A673 (cell line): ENCODE results near the gene OSBPL1A. TPM values are rescaled to one million over a fixed set of nuclear protein-coding genes. Genes with fewer than 3 reads are reported as not detected.
A peak's percentile ranks its signal among the peaks of the same experiment; 100 is the strongest.

Experiments
- BruUV-seq: library from RNA; stranded (reverse); fragments of 400-500 nt; replicated peaks from 2 replicates; lab custom pipeline; 2021; lab: Mats Ljungman, UMichigan
- CTCF ChIA-PET: fragments of 300-600 bp; sonication (Branson Sonifier 250); formaldehyde crosslinking; loops from one replicate; lab custom pipeline; 2022; ENCODE audit warnings: antibody characterized with exemption; lab: Charles Lee
- POLR2A ChIA-PET: fragments of 300-600 bp; sonication (Branson Sonifier 250); formaldehyde crosslinking; loops from one replicate; lab custom pipeline; 2022; ENCODE audit warnings: antibody characterized with exemption; ENCODE audit not compliant: low non-redundant PET; lab: Charles Lee
- DNase-seq: peaks from one replicate; pipeline ENCODE4 v3.0.0-alpha.2; 2015; ENCODE audit warnings: low spot score
- H3K27ac ChIP-seq: fragments of 200-600 bp; sonication (generic); 2 replicates; pipeline ENCODE4 v1.5.1; 2016; ENCODE audit warnings: mixed run types, low read depth, mild to moderate bottlenecking, mixed read lengths, antibody characterized with exemption, low read length; ENCODE audit not compliant: poor library complexity, severe bottlenecking
- H3K27me3 ChIP-seq: fragments of 200-600 bp; sonication (generic); replicated peaks from 2 replicates; pipeline ENCODE4 v1.6.1; 2017; ENCODE audit warnings: mixed run types, low read depth, mild to moderate bottlenecking, mixed read lengths, antibody characterized with exemption, low read length; ENCODE audit not compliant: insufficient read depth, poor library complexity
- H3K36me3 ChIP-seq: fragments of 200-600 bp; sonication (generic); 2 replicates; pipeline ENCODE4 v1.6.1; 2016; ENCODE audit warnings: mixed run types, mild to moderate bottlenecking, mixed read lengths, antibody characterized with exemption, low read length; ENCODE audit not compliant: insufficient read depth, poor library complexity, severe bottlenecking
- H3K4me1 ChIP-seq: fragments of 200-600 bp; sonication (generic); 2 replicates; pipeline ENCODE4 v1.6.1; 2017; ENCODE audit warnings: mixed run types, mild to moderate bottlenecking, mixed read lengths, antibody characterized with exemption, low read length; ENCODE audit not compliant: insufficient read depth, poor library complexity, severe bottlenecking
- H3K4me3 ChIP-seq: fragments of 200-600 bp; sonication (generic); 2 replicates; pipeline ENCODE4 v1.5.1; 2016; ENCODE audit warnings: low read depth, mixed run types, mild to moderate bottlenecking, mixed read lengths, low read length; ENCODE audit not compliant: poor library complexity, severe bottlenecking
- H3K9me3 ChIP-seq: fragments of 200-600 bp; sonication (generic); 2 replicates; pipeline ENCODE4 v1.6.1; 2016; ENCODE audit warnings: mixed run types, low read depth, mild to moderate bottlenecking, mixed read lengths, antibody characterized with exemption, low read length; ENCODE audit not compliant: poor library complexity, severe bottlenecking
- EZH2 ChIP-seq: fragments of 200-600 bp; sonication (generic); IDR thresholded peaks from 2 replicates; pipeline ENCODE4 v1.6.1; 2017; ENCODE audit warnings: borderline replicate concordance, low read depth, mild to moderate bottlenecking, mixed read lengths, antibody characterized with exemption, low read length; ENCODE audit not compliant: poor library complexity, severe bottlenecking
- intact Hi-C: fragments of 100-400 bp; cut with micrococcal nuclease; formaldehyde crosslinking; loops from one replicate; pipeline ENCODE4 v1.10.0; 2022; ENCODE audit not compliant: unreplicated experiment
- total RNA-seq: library from RNA; stranded (reverse); gene quantifications from 2 replicates; pipeline ENCODE4 v1.2.3, GENCODE V29; 2021
- TF ChIP-seq, protein P1 (sequence below): fragments of 300-800, 200-600 bp; sonication (generic); conservative IDR thresholded peaks from 2 replicates; pipeline ENCODE4 v1.5.1; 2017; ENCODE audit warnings: low read depth, mild to moderate bottlenecking, antibody characterized with exemption, low read length, moderate library complexity, mixed read lengths

Gene OSBPL1A
- total RNA-seq, 1 experiment from 2014 or later: 26.1 TPM

DNA sequence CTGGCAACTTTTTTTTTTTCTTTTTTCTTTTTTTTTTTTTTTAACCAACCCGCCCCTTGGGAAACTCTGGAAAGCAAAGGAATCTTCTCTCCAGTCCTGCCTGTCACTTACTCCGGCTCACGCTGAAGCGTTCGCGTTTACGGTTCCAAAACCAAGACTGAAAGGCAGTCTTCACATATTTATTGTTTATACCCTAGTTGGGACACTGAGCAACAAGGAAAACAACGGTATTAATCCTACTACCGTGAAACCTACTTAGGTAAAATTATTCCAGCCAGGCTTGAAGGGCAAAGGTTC is 125.4 kb downstream of the OSBPL1A start:
- no peak for DNase-seq
- Histone ChIP-seq H3K4me3 (peak overlapping the region; percentile 61), H3K27me3 (no peaks in the 10 kb centered on the region), H3K9me3 (no peaks in the 10 kb centered on the region), H3K27ac (no peak overlapping the region), H3K36me3 (no peaks in the 10 kb centered on the region), H3K4me1 (peaks cover 10% of the 10 kb centered on the region)
- ChIA-PET CTCF (interaction anchor here (0.6 to 3.2 kb wide), 2 partner anchors 95 to 526 kb away, joined by 4 to 12 read pairs; no protein-coding TSS in a partner anchor), POLR2A (no interaction called here)
- intact Hi-C loops: no loop called here
- TF ChIP-seq, protein P1, sequence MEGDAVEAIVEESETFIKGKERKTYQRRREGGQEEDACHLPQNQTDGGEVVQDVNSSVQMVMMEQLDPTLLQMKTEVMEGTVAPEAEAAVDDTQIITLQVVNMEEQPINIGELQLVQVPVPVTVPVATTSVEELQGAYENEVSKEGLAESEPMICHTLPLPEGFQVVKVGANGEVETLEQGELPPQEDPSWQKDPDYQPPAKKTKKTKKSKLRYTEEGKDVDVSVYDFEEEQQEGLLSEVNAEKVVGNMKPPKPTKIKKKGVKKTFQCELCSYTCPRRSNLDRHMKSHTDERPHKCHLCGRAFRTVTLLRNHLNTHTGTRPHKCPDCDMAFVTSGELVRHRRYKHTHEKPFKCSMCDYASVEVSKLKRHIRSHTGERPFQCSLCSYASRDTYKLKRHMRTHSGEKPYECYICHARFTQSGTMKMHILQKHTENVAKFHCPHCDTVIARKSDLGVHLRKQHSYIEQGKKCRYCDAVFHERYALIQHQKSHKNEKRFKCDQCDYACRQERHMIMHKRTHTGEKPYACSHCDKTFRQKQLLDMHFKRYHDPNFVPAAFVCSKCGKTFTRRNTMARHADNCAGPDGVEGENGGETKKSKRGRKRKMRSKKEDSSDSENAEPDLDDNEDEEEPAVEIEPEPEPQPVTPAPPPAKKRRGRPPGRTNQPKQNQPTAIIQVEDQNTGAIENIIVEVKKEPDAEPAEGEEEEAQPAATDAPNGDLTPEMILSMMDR: 0 out of 2 replicates have a peak, but pooled peaks have one; percentile 17
- TF ChIP-seq EZH2: no peak
- BruUV-seq: no TSS peak

DNA sequence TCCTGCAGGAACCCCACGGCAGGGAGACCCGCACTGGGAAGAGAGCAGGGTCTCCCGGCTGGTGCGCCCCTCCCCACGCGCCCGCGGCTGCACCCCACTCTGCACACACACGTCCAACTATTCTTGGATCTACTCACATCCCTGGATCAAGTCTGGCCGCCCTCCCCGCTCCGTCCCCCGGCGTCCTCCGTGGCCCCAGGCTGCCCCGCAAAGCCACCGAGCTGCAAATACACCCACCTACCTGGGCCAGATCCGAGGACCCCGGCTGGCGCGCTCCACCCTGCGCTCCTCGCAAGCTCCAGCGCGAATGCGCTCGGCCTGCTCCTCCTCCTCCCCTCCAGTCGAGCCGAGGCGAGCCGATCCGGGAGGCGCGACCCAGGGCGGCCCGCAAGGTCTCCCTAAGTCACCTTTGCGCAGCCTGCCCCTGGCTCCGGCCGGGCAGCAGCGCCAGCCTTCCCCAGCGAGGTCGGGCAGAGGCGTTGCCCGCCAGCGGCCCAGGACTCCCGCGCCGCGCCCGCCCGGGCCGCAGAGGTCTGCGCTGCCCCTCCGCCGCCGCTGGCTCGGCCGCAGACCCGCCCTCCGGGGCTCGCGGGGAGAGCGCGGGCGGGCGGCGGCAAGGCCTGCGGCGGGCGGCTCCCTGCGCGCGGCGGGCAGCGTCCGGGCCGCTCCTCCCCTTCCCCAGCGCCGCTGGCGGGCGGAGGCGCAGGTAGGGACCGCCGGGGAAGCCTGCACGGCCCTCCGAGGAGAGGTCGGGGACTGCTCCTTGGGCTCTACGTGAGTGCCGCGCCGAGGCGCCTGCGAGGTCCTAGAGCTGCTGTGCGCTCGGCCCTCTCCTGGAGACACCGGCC is 126.0 kb downstream of the OSBPL1A start:
- no peaks in the 10 kb centered on the region for H3K9me3 ChIP-seq
- peaks cover 10% of the 10 kb centered on the region for H3K4me1 ChIP-seq
- no TSS peak for BruUV-seq
- CTCF ChIA-PET: interaction anchor here (0.6 to 3.2 kb wide), 3 partner anchors 95 to 525 kb away, joined by 3 to 12 read pairs (median 4); no protein-coding TSS in a partner anchor
- intact Hi-C loops: loop anchor here (2.0 kb wide), 1 partner anchor 93 kb away; no protein-coding TSS in a partner anchor
- no peaks in the 10 kb centered on the region for H3K27me3 ChIP-seq
- POLR2A ChIA-PET: no interaction called here
- DNase-seq: peak; percentile 81
- H3K27ac ChIP-seq: no peak overlapping the region
- peak overlapping the region; percentile 61 for H3K4me3 ChIP-seq
- no peaks in the 10 kb centered on the region for H3K36me3 ChIP-seq
- TF ChIP-seq EZH2: no peak
- TF ChIP-seq, protein P1: no peak

DNA sequence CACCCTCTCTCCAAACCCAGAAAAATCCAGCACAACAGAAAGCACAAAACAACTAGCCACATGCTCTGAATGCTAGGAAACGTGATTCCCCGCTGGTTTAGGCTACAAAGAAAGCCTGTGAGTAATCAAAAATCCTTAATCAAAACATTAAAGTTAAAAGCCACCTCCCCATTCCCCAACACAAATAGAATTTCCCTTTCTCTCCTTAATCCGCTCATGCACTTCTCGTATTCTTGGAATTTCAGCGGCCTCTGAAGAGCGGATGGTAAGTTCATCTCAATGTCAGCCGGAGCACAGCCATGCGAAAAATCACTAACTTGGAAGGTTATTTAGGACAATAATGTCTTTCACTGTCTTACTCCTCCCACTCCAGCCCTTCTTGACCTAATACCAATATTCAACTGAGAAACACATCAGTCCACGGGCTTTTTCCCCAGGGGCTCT is 126.7 kb downstream of the OSBPL1A start:
- Histone ChIP-seq H3K9me3 (no peaks in the 10 kb centered on the region), H3K4me1 (peaks cover 10% of the 10 kb centered on the region), H3K4me3 (peak overlapping the region; percentile 61), H3K27me3 (no peaks in the 10 kb centered on the region), H3K36me3 (no peaks in the 10 kb centered on the region), H3K27ac (no peak overlapping the region)
- POLR2A ChIA-PET: no interaction called here
- CTCF ChIA-PET: interaction anchor here (3.2 kb wide), 1 partner anchor 94 kb away, joined by 12 read pairs; no protein-coding TSS in a partner anchor
- BruUV-seq: no TSS peak
- DNase-seq: peak; percentile 50
- TF ChIP-seq, protein P1: no peak
- no peak for TF ChIP-seq EZH2
- intact Hi-C loops: loop anchor here (2.0 kb wide), 1 partner anchor 92 kb away; no protein-coding TSS in a partner anchor
